Measurements from ENCODE around the gene DRD4.
"Not testable (repeated sequence)": the region's sequence is repeated elsewhere in the genome, so short reads cannot be mapped to it uniquely, and the experiment has no call there.

Gene DRD4

DNA sequence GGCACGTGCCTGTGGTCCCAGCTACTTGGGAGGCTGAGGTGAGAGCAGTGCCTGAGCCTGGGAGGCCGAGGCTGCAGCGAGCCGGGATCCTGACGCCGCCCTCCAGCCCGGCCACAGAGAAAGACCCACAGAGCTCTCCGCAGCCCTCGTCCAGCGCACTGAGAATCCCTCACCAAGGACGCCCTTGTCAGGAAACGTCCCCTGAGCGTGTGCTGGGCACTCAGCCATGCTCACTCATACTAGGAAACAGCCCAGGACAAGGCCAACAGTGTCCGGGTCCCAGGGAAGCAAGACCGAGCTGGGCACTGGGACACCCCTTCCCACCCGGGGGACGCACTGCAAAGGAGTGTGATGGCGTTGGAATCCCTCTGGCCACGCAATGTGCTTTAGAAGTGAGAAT lies 43.4 kb downstream of the DRD4 start:
- no peak for DNase-seq (ENCODE audit: low read depth)

DNA sequence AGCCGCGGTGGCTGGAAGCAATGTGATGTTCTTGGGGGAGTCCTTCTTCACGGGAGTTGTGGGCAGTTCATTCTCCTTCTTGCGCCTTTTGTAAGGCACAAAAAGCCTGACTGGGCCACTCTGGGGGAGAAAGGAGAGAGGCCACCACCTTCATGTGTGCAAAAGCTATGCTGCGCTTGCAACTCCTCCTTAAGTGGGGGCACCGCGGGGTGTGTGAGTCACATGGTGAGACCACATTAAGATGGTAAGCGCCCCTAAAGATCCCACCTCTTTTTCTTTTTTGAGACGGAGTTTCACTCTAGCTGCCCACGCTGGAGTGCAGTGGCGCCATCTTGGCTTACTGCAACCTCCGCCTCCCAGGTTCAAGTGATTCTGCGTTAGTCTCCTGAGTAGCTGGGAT lies 43.9 kb downstream of the DRD4 start:
- no peak for DNase-seq (ENCODE audit: low read depth)

DNA sequence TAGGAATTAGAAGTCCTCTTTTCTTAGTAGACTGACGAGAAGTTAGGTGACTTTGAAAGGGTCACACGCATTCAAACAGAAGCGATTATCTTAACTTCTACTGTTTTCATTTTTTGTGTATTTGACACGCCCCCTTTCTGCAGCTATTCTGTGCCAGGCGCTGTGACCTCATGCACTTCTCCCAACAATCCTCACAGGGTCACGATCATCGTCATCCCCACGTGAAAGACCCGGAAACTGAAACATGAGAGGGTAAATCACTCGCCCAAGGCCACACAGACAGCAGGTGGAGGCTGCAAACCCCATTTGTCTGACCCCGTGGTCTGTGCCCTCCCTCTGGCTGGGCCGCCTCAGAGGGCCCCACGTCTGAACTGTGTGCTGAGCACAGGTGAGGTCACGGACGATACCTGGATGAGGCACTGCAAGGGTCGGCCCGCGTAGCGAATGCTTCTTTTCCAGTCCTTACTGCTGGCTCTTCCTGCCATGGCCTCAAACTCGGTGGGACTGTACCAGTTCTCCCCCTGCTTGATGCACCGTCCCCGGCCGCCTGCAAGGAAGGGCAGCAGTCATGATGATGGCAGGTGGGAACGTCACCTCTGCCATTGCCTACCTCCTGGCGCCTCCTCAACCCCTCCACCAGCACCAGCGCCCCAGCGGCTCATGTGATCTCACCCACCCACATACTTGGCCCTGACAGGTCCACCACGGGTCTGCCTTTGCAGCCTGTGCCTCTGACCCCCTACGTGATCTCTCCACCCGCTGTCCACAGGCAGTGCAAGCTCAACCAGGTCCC lies 49.6 kb downstream of the DRD4 start:
- no peak for DNase-seq (ENCODE audit: low read depth)

DNA sequence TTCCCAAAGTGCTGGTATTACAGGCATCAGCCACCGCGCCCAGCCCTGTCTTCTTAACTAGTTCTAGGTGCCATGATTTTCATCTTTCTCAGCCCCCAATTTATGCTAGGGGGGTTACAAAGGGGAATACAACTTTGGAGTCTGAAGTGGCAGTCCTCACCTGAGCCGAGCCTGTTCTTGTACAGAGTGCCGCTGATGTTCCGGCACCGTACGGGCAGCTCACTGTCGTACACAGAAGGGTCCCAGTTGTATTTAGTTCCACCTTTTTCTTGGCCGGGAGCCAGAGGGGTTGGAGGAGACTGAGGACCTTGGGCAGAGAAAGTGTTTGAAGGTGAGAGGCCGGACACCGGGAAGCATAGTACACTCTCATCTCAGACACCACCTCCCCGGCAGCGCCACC lies 50.7 kb downstream of the DRD4 start:
- DNase-seq (ENCODE audit: low read depth), result no peak

DNA sequence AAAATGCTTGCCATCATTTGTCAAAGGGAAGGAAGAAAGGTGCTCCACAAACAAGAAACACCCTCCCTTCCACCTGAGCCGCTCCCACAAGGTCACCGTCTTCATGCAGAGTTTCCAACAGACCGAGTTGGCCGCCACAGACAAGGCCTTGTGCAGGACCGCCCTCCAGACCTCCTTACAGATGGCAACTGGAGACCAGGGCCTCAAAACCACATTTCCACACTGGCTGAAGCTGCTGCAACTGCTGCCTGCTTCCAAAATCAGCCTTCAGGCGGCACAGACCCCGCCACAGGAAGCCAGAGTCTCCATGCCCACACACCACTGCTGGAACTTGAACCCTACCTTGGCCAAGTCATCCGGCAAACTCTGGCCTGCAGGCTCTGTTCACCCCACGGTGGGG lies 51.6 kb downstream of the DRD4 start:
- DNase-seq (ENCODE audit: low read depth), result no peak

DNA sequence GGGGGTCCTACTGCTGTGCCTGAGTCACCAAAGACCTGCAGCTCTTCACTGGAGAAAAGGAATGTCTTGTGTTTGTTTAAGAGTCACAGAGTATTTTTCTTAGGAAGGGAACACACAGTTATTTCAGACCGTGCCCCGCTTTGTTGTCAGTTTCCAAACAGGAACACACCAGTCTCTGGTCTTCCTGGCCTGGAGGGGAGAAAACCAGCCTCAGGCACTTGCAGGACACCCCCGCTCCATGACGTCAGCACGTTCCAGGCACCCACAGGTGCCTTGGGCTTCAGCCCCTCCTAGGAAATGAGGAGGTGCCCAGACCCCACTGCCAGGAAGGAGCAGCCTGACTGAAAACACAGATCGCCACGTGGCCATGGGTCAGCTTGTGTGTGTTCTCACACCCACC lies 52.6 kb downstream of the DRD4 start:
- no peak for DNase-seq (ENCODE audit: low read depth)

DNA sequence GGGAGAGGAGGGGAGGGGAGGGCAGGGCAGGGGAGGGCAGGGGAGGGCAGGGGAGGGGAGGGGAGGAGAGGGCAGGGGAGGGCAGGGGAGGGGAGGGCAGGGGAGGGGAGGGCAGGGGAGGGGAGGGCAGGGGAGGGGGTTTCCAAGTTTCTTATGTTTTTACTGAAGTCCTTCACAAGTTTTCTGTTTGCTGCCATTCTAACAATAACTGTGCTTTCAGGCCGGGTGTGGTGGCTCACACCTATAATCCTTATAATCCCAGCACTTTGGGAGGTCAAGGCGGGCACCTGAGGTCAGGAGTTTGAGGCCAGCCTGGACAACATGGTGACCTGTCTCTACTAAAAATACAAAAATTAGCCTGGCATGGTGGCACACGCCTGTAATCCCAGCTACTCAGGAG lies 53.2 kb downstream of the DRD4 start:
- not testable (repeated sequence) for DNase-seq (ENCODE audit: low read depth)
